Gastrocnemius medialis (tissue), 4 donors: ENCODE measurements around the gene EXPH5.

Experiments
- POLR2A ChIP-seq, 2 donors: fragments of 450-650 bp; IDR thresholded peaks; one replicate each; pipeline ENCODE4 v1.6.1; 2017; ENCODE audit warnings: antibody characterized with exemption in 2 of 2, mild to moderate bottlenecking in 2 of 2, moderate library complexity in 2 of 2
- TF ChIP-seq, protein P1 (sequence below), 5 experiments: fragments of 450-650 bp in 3 of 5; fragments of 200-600 bp in 2 of 5; sonication (generic) in 2 of 5; IDR thresholded peaks in 4 of 5; conservative IDR thresholded peaks in 1 of 5; 1 replicate in 4 of 5; 2 replicates in 1 of 5; pipeline ENCODE4 v1.5.1; 2016 to 2019; ENCODE audit warnings: antibody characterized with exemption in 5 of 5, mild to moderate bottlenecking in 3 of 5, moderate library complexity in 3 of 5

DNA sequence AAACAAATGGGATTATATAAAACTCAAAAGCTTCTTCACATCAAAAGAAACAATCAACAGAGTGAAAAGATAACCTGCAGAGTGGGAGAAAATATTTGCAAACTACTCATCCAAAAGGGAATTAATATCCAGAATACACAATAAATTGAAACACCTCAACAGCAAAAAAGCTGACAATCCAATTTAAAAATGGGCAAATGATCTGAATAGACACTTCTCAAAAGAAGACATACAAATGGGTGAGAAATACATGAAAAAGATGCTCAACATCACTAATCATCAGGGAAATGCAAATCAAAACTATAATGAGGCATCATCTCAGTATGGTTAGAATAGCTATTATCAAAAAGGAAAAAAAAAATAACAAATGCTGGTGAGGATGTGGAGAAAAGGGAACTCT, 13.5 kb downstream of the EXPH5 start:
- no peak for TF ChIP-seq POLR2A (IDR thresholded peaks at IDR 0.05)
- TF ChIP-seq, protein P1, sequence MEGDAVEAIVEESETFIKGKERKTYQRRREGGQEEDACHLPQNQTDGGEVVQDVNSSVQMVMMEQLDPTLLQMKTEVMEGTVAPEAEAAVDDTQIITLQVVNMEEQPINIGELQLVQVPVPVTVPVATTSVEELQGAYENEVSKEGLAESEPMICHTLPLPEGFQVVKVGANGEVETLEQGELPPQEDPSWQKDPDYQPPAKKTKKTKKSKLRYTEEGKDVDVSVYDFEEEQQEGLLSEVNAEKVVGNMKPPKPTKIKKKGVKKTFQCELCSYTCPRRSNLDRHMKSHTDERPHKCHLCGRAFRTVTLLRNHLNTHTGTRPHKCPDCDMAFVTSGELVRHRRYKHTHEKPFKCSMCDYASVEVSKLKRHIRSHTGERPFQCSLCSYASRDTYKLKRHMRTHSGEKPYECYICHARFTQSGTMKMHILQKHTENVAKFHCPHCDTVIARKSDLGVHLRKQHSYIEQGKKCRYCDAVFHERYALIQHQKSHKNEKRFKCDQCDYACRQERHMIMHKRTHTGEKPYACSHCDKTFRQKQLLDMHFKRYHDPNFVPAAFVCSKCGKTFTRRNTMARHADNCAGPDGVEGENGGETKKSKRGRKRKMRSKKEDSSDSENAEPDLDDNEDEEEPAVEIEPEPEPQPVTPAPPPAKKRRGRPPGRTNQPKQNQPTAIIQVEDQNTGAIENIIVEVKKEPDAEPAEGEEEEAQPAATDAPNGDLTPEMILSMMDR (IDR thresholded peaks at IDR 0.05 in 4 of 5, conservative IDR thresholded peaks at IDR 0.05 in 1 of 5), result no peak
